ENCODE results near the gene HNRNPLL.

Gene HNRNPLL

DNA sequence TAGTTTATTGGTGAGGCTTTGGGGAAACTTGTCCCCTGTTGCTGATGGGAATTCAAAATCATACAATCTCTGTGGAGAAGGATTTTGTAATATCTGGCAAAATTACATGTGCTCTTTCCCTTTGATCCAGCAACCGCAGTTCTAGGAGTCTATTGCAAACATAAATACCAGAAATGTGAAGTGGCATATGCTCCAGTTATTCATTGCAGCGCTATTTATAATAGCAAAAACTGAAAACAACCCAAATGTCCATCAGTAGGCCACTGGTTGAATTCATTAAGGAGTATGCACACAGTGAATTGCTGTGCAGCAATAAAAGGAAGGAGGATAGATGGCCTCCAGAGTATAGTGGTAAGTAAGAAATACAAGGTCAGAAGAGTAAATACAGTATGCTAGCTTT lies 76.5 kb downstream of the HNRNPLL start:
- H3K4me1 ChIP-seq (ENCODE audit: insufficient read depth, low read length) = peaks cover 20% of the 10 kb centered on the region; the same call in 1 of the 2 replicates
- no peak overlapping the region for H3K4me3 ChIP-seq (ENCODE audit: low read length)
- H3K36me3 ChIP-seq (ENCODE audit: insufficient read depth, low read length) = no peaks in the 10 kb centered on the region
- 95% methylated on average over 2 of the region's 2 CpGs for WGBS
- no peak overlapping the region for H3K27ac ChIP-seq (ENCODE audit: low read depth, low read length)
- no peaks in the 10 kb centered on the region for H3K27me3 ChIP-seq (ENCODE audit: insufficient read depth, low read length)
- H3K9me3 ChIP-seq (ENCODE audit: insufficient read depth, low read depth, low read length) = no peaks in the 10 kb centered on the region
- no peak overlapping the region for H3K9ac ChIP-seq (ENCODE audit: low read depth, low read length)

GRCh38 chr2:38524580-38524979 lies 78.1 kb downstream of the HNRNPLL start:
- Histone ChIP-seq H3K9ac (ENCODE audit: low read depth, low read length) (no peak overlapping the region), H3K4me3 (ENCODE audit: low read length) (no peak overlapping the region), H3K27me3 (ENCODE audit: insufficient read depth, low read length) (no peaks in the 10 kb centered on the region), H3K27ac (ENCODE audit: low read depth, low read length) (no peak overlapping the region), H3K36me3 (ENCODE audit: insufficient read depth, low read length) (no peaks in the 10 kb centered on the region), H3K9me3 (ENCODE audit: insufficient read depth, low read depth, low read length) (no peaks in the 10 kb centered on the region), H3K4me1 (ENCODE audit: insufficient read depth, low read length) (peaks cover 20% of the 10 kb centered on the region; the same call in 1 of the 2 replicates)
- 77% methylated on average over 3 of the region's 3 CpGs for WGBS

GRCh38 chr2:38523728-38524437 lies 78.8 kb downstream of the HNRNPLL start:
- WGBS = 73% methylated on average over 11 of the region's 11 CpGs

DNA sequence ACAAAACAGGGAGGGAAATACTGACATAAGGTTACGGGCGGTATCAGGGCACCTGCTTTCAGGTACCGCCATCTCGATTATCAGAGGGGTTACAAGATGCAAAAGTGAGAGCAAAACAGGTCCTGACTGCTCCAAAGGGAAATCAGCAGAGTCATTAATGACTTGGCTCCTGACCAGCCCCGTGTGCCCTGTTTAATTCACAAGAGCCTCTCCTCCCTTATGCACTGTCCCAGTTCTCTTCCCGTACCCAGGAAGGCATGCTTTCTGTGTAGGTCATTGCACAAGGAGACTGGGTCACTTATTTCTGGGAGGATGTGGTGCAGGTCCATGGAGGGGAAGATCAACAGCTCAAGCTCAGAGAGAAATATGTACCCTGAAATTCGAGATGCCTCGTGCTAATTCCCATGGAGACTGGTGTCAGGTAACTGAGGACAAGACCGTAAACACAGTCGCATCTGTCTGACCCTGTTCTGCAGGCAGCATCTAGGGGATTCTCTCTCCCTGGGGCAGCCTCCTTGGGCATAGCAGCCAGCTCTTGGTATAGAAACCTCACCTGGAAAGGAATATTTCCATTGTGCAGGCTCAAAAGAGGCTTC lies 79.9 kb downstream of the HNRNPLL start:
- H3K27ac ChIP-seq (ENCODE audit: low read depth, low read length) = no peak overlapping the region
- no peaks in the 10 kb centered on the region for H3K36me3 ChIP-seq (ENCODE audit: insufficient read depth, low read length)
- no peak overlapping the region for H3K9ac ChIP-seq (ENCODE audit: low read depth, low read length)
- no peaks in the 10 kb centered on the region for H3K27me3 ChIP-seq (ENCODE audit: insufficient read depth, low read length)
- WGBS = 84% methylated on average over 10 of the region's 10 CpGs
- H3K4me3 ChIP-seq (ENCODE audit: low read length) = no peak overlapping the region
- peaks cover 17% of the 10 kb centered on the region; the same call in 1 of the 2 replicates for H3K4me1 ChIP-seq (ENCODE audit: insufficient read depth, low read length)
- no peaks in the 10 kb centered on the region for H3K9me3 ChIP-seq (ENCODE audit: insufficient read depth, low read depth, low read length)

More at GRCh38 chr2:38523728-38524437, 78.8 kb downstream of the HNRNPLL start:
- Histone ChIP-seq H3K4me1 (ENCODE audit: insufficient read depth, low read length) (peaks cover 20% of the 10 kb centered on the region; the same call in 1 of the 2 replicates), H3K9me3 (ENCODE audit: insufficient read depth, low read depth, low read length) (no peaks in the 10 kb centered on the region), H3K27ac (ENCODE audit: low read depth, low read length) (no peak overlapping the region), H3K9ac (ENCODE audit: low read depth, low read length) (no peak overlapping the region), H3K36me3 (ENCODE audit: insufficient read depth, low read length) (no peaks in the 10 kb centered on the region), H3K4me3 (ENCODE audit: low read length) (no peak overlapping the region), H3K27me3 (ENCODE audit: insufficient read depth, low read length) (no peaks in the 10 kb centered on the region)

GRCh38 chr2:38521835-38522234 lies 80.9 kb downstream of the HNRNPLL start:
- 100% methylated on average over 3 of the region's 4 CpGs for WGBS
- H3K4me3 ChIP-seq (ENCODE audit: low read length) = no peak overlapping the region
- peaks cover 17% of the 10 kb centered on the region; the same call in 1 of the 2 replicates for H3K4me1 ChIP-seq (ENCODE audit: insufficient read depth, low read length)
- H3K27ac ChIP-seq (ENCODE audit: low read depth, low read length) = no peak overlapping the region
- no peaks in the 10 kb centered on the region for H3K9me3 ChIP-seq (ENCODE audit: insufficient read depth, low read depth, low read length)
- H3K27me3 ChIP-seq (ENCODE audit: insufficient read depth, low read length) = no peaks in the 10 kb centered on the region
- H3K9ac ChIP-seq (ENCODE audit: low read depth, low read length) = no peak overlapping the region
- no peaks in the 10 kb centered on the region for H3K36me3 ChIP-seq (ENCODE audit: insufficient read depth, low read length)

DNA sequence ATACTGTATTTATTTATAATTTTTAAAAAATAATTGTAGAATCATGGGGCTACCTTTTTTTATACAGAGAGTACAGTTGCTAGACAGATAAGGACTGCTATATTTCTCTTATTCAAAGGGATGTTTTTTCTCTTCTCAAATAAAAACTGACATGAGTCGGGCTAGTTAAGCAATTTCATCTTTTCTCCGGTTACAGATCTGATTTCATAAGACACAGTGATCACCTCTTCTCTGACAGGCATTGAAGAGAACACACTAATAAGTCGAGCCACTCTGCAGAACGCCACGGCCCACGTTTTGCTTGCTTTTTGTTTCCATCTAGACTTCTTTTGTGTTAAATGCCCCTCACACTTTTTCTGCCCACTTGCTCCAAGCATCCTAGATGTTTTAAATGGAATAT lies 85.4 kb downstream of the HNRNPLL start:
- H3K36me3 ChIP-seq (ENCODE audit: insufficient read depth, low read length) = no peaks in the 10 kb centered on the region
- no peak overlapping the region for H3K9ac ChIP-seq (ENCODE audit: low read depth, low read length)
- 94% methylated on average over 6 of the region's 6 CpGs for WGBS
- no peak overlapping the region for H3K27ac ChIP-seq (ENCODE audit: low read depth, low read length)
- peaks cover 8% of the 10 kb centered on the region; the same call in 1 of the 2 replicates for H3K4me1 ChIP-seq (ENCODE audit: insufficient read depth, low read length)
- H3K27me3 ChIP-seq (ENCODE audit: insufficient read depth, low read length) = no peaks in the 10 kb centered on the region
- H3K4me3 ChIP-seq (ENCODE audit: low read length) = no peak overlapping the region
- no peaks in the 10 kb centered on the region for H3K9me3 ChIP-seq (ENCODE audit: insufficient read depth, low read depth, low read length)

- Histone ChIP-seq H3K27ac (ENCODE audit: low read depth, low read length) (no peak overlapping the region), H3K4me3 (ENCODE audit: low read length) (no peak overlapping the region), H3K9me3 (ENCODE audit: insufficient read depth, low read depth, low read length) (no peaks in the 10 kb centered on the region), H3K4me1 (ENCODE audit: insufficient read depth, low read length) (peaks cover 11% of the 10 kb centered on the region; the same call in 1 of the 2 replicates), H3K9ac (ENCODE audit: low read depth, low read length) (no peak overlapping the region), H3K27me3 (ENCODE audit: insufficient read depth, low read length) (no peaks in the 10 kb centered on the region), H3K36me3 (ENCODE audit: insufficient read depth, low read length) (no peaks in the 10 kb centered on the region)
- 76% methylated on average over 6 of the region's 6 CpGs for WGBS
Observed at GRCh38 chr2:38516526-38516925, 86.2 kb downstream of the HNRNPLL start.

DNA sequence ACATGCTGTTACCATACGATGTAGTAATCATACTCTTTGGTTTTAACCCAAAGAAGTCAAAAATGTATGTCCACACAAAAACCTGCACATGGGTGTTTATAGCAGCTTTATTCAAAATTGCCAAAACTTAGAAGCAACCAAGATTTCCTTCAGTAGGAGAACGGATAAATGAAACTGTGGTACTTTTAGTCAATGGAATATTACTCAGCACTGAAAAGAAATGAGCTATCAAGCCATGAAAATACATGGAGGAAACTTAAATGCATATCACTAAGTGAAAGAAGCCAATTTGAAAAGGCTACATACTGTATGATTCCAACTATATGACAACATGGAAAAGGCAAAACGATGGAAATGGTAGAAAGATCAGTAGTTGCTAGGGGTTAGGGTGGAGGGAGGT lies 86.6 kb downstream of the HNRNPLL start:
- no peaks in the 10 kb centered on the region for H3K9me3 ChIP-seq (ENCODE audit: insufficient read depth, low read depth, low read length)
- no peak overlapping the region for H3K27ac ChIP-seq (ENCODE audit: low read depth, low read length)
- H3K36me3 ChIP-seq (ENCODE audit: insufficient read depth, low read length) = no peaks in the 10 kb centered on the region
- H3K4me3 ChIP-seq (ENCODE audit: low read length) = no peak overlapping the region
- no peak overlapping the region for H3K9ac ChIP-seq (ENCODE audit: low read depth, low read length)
- peaks cover 11% of the 10 kb centered on the region; the same call in 1 of the 2 replicates for H3K4me1 ChIP-seq (ENCODE audit: insufficient read depth, low read length)
- WGBS = 97% methylated on average over 2 of the region's 3 CpGs
- H3K27me3 ChIP-seq (ENCODE audit: insufficient read depth, low read length) = no peaks in the 10 kb centered on the region

DNA sequence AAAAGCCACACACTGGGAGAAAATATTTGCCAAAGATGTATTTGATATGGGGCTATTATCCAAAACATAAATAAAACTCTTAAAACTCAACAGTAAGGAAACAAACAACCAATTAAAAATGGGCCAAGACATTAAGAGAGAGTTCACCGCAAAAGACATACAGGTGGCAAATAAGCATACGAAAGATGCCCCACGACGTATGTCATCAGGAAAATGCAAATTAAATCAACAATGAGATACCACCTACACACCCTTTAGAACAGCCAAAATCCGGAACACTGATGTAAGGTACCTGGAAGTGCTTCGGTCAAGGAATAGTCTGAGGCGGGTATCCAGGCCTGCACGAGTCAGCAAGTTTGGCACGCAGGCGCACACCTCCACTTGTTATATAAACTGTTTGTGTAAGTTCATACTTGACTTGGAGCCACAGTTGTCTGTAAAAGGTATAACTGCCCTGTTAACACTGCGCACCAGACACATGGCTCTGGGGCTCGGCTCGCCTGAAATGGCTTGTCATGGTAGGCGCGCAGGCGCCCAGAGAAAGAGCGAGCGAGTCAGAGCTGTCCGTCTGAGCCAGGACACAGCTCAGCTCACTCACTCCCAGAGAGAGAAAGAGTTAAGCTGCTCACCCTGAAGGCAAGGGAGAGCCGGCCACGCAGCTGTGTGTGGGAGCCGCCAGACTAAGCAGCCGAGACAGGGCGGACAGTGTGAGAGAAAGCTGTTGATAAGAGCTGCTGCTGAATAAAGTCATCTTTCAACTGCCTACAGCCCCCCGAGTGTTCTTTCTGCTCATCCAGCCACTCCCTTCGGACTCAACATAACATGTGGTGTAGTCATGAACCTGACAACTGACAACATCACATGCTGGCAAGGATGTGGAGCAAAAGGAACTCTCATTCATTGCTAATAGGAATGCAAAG lies 87.3 kb downstream of the HNRNPLL start:
- no peak overlapping the region for H3K4me3 ChIP-seq (ENCODE audit: low read length)
- 85% methylated on average over 26 of the region's 26 CpGs for WGBS
- H3K9ac ChIP-seq (ENCODE audit: low read depth, low read length) = no peak overlapping the region
- no peaks in the 10 kb centered on the region for H3K9me3 ChIP-seq (ENCODE audit: insufficient read depth, low read depth, low read length)
- no peaks in the 10 kb centered on the region for H3K36me3 ChIP-seq (ENCODE audit: insufficient read depth, low read length)
- peaks cover 11% of the 10 kb centered on the region; the same call in 1 of the 2 replicates for H3K4me1 ChIP-seq (ENCODE audit: insufficient read depth, low read length)
- no peak overlapping the region for H3K27ac ChIP-seq (ENCODE audit: low read depth, low read length)
- no peaks in the 10 kb centered on the region for H3K27me3 ChIP-seq (ENCODE audit: insufficient read depth, low read length)

DNA sequence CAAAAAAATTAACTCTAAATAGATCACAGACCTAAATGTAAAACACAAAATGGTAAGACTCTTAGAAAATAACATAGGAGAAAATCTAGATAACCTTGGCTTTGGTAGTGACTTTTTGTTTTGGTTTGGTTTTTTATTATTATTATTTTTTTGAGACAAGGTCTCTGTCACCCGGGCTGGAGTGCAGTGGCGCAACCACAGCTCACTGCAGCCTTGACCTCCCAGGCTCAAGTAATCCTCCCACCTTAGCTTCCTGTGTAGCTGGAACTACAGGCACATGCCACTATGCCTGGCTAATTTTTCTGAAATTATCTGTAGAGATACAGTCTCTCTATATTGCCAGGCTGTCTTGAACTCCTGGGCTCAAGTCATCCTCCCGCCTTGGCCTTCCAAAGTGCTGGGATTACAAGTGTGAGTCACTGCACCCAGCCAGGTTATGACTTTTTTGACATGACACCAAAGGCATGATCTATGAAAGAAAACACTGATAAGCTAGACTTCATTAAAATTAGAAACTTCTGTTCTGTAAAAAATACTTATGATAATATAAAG lies 88.0 kb downstream of the HNRNPLL start:
- peaks cover 11% of the 10 kb centered on the region; the same call in 1 of the 2 replicates for H3K4me1 ChIP-seq (ENCODE audit: insufficient read depth, low read length)
- H3K27ac ChIP-seq (ENCODE audit: low read depth, low read length) = no peak overlapping the region
- no peak overlapping the region for H3K4me3 ChIP-seq (ENCODE audit: low read length)
- H3K9me3 ChIP-seq (ENCODE audit: insufficient read depth, low read depth, low read length) = no peaks in the 10 kb centered on the region
- WGBS = 93% methylated on average over 3 of the region's 3 CpGs
- H3K36me3 ChIP-seq (ENCODE audit: insufficient read depth, low read length) = no peaks in the 10 kb centered on the region
- no peaks in the 10 kb centered on the region for H3K27me3 ChIP-seq (ENCODE audit: insufficient read depth, low read length)
- no peak overlapping the region for H3K9ac ChIP-seq (ENCODE audit: low read depth, low read length)
